Smooth muscle cell (in vitro differentiated cells): ENCODE data around the gene NPTXR. TPM values are rescaled to one million over a fixed set of nuclear protein-coding genes. Genes with fewer than 3 reads are reported as not detected.
A peak's percentile ranks its signal among the peaks of the same experiment; 100 is the strongest.

Experiments
- DNase-seq: peaks from one replicate; lab custom pipeline; 2025; ENCODE audit not compliant: unreplicated experiment; lab: John Stamatoyannopoulos, UW
- H2AFZ ChIP-seq: fragments of 200-600 bp; sonication (generic); 2 replicates; pipeline ENCODE4 v1.6.0; 2016; ENCODE audit warnings: antibody characterized with exemption, low read depth, mild to moderate bottlenecking
- H3F3A ChIP-seq: fragments of 200-600 bp; sonication (generic); 2 replicates; pipeline ENCODE4 v1.6.0; 2017; ENCODE audit warnings: antibody characterized with exemption, low read depth
- H3K27ac ChIP-seq: fragments of 200-600 bp; sonication (generic); 2 replicates; pipeline ENCODE4 v1.5.1; 2016; ENCODE audit warnings: low read depth, mild to moderate bottlenecking
- H3K27me3 ChIP-seq: fragments of 200-600 bp; sonication (generic); 2 replicates; pipeline ENCODE4 v1.6.1; 2016; ENCODE audit warnings: low read depth, mild to moderate bottlenecking
- H3K36me3 ChIP-seq: fragments of 200-600 bp; sonication (generic); 2 replicates; pipeline ENCODE4 v1.5.1; 2016; ENCODE audit warnings: low read depth
- H3K4me1 ChIP-seq: fragments of 200-600 bp; sonication (generic); 2 replicates; pipeline ENCODE4 v1.5.1; 2016; ENCODE audit warnings: low read depth
- H3K4me2 ChIP-seq: fragments of 200-600 bp; sonication (generic); 2 replicates; pipeline ENCODE4 v1.6.0; 2016; ENCODE audit warnings: mild to moderate bottlenecking
- H3K4me3 ChIP-seq: fragments of 200-600 bp; sonication (generic); 2 replicates; pipeline ENCODE4 v1.5.1; 2016; ENCODE audit warnings: mild to moderate bottlenecking
- H3K79me2 ChIP-seq: fragments of 200-600 bp; sonication (generic); 2 replicates; pipeline ENCODE4 v1.6.0; 2016; ENCODE audit warnings: low read depth, mild to moderate bottlenecking
- H3K9ac ChIP-seq: fragments of 200-600 bp; sonication (generic); 2 replicates; pipeline ENCODE4 v1.6.0; 2016; ENCODE audit warnings: low read depth
- H3K9me3 ChIP-seq: fragments of 200-600 bp; sonication (generic); replicated peaks from 2 replicates; pipeline ENCODE4 v1.5.1; 2016; ENCODE audit warnings: low read depth
- H4K20me1 ChIP-seq: fragments of 200-600 bp; sonication (generic); 2 replicates; pipeline ENCODE4 v1.6.0; 2016; ENCODE audit warnings: low read depth
- CTCF ChIP-seq: fragments of 200-600 bp; sonication (generic); IDR thresholded peaks from 2 replicates; pipeline ENCODE4 v1.5.1; 2017; ENCODE audit warnings: borderline replicate concordance, mild to moderate bottlenecking, antibody characterized with exemption; ENCODE audit not compliant: insufficient read depth, poor library complexity, severe bottlenecking
- WGBS: methylation state at CpG from one replicate; pipeline ENCODE4 v1.1.7; 2016; ENCODE audit warnings: low lambda C conversion rate; 5-methylcytosine and 5-hydroxymethylcytosine counted together
- polyA plus RNA-seq: library from polyadenylated mRNA; unstranded; fragments of >200 nt; fragmentation: Nextera tagmentation; extraction: Ambion mirVana; gene quantifications from 2 replicates; pipeline ENCODE4 v1.2.1, GENCODE V29; 2016
- total RNA-seq: library from RNA; depleted of rRNA; stranded (reverse); fragments of >200 nt; gene quantifications from 2 replicates; pipeline ENCODE4 v1.2.3, GENCODE V29; 2014

NPTXR gene
- total and polyA plus RNA-seq, 2 experiments from 2014 or later, result 2.0 to 3.9 TPM

DNA sequence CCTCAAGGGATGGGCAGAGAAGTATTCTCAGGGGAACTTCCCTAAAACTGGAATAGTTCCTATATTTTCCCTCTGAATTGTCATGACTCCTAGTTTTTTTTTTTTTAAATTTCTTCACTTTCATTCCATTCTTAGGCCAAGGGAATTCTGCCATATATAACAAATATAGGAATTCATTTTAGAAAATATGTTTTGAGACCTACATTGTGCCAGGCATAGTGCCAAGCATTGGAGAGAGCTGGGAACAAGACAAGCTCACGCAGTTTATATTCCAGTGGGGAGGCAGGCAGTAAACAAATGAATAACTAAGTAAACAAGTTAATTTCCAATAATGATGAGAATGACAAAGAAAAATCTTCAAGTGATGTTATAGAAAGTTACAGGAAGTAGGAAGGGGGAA lies 2.6 kb upstream of the NPTXR start:
- H4K20me1 ChIP-seq, result no peaks in the 10 kb centered on the region
- no peak overlapping the region for H3K4me3 ChIP-seq
- no peak for TF ChIP-seq CTCF
- H3K4me1 ChIP-seq, result no peaks in the 10 kb centered on the region
- no peaks in the 10 kb centered on the region for H3K9me3 ChIP-seq
- no peak overlapping the region for H3K4me2 ChIP-seq
- peaks cover 11% of the 10 kb centered on the region for H3K27me3 ChIP-seq
- H3K27ac ChIP-seq, result no peak overlapping the region
- no peaks in the 10 kb centered on the region for H3K79me2 ChIP-seq
- no peaks in the 10 kb centered on the region for H3K36me3 ChIP-seq
- no peak for DNase-seq
- no peak overlapping the region for H2AFZ ChIP-seq
- 97% methylated on average over 1 of the region's 1 CpG for WGBS
- peaks cover 7% of the 10 kb centered on the region for H3F3A ChIP-seq
- H3K9ac ChIP-seq, result no peak overlapping the region

- no peak overlapping the region for H2AFZ ChIP-seq
- TF ChIP-seq CTCF, result no peak
- H4K20me1 ChIP-seq, result no peaks in the 10 kb centered on the region
- no peak overlapping the region for H3K4me2 ChIP-seq
- no peak overlapping the region for H3K4me3 ChIP-seq
- no peak overlapping the region for H3K9ac ChIP-seq
- H3K9me3 ChIP-seq, result no peaks in the 10 kb centered on the region
- WGBS, result 65% methylated on average over 17 of the region's 17 CpGs
- peaks cover 7% of the 10 kb centered on the region for H3F3A ChIP-seq
- H3K36me3 ChIP-seq, result no peaks in the 10 kb centered on the region
- no peak overlapping the region for H3K27ac ChIP-seq
- no peaks in the 10 kb centered on the region for H3K4me1 ChIP-seq
- H3K79me2 ChIP-seq, result no peaks in the 10 kb centered on the region
- no peak for DNase-seq
- peaks cover 17% of the 10 kb centered on the region for H3K27me3 ChIP-seq
Observed at GRCh38 chr22:38845004-38845740, 1.3 kb upstream of the NPTXR start.

- WGBS, result 34% methylated on average over 19 of the region's 22 CpGs
Observed at GRCh38 chr22:38844315-38845003, 631 bp upstream of the NPTXR start.

More at GRCh38 chr22:38844315-38845003, 631 bp upstream of the NPTXR start:
- H3K27me3 ChIP-seq, result peaks cover 17% of the 10 kb centered on the region
- peak overlapping the region; percentile 46 for H3K4me3 ChIP-seq
- H3K79me2 ChIP-seq, result no peaks in the 10 kb centered on the region
- H3F3A ChIP-seq, result peaks cover 7% of the 10 kb centered on the region
- H3K4me1 ChIP-seq, result no peaks in the 10 kb centered on the region
- H2AFZ ChIP-seq, result peak overlapping the region; percentile 75
- H3K27ac ChIP-seq, result no peak overlapping the region
- no peak overlapping the region for H3K9ac ChIP-seq
- H3K36me3 ChIP-seq, result no peaks in the 10 kb centered on the region
- no peaks in the 10 kb centered on the region for H3K9me3 ChIP-seq
- DNase-seq, result no peak
- H4K20me1 ChIP-seq, result no peaks in the 10 kb centered on the region
- no peak for TF ChIP-seq CTCF
- H3K4me2 ChIP-seq, result peak overlapping the region; percentile 83
